IMR-90 (cell line): ENCODE measurements around the gene METRNL. TPM values are rescaled to one million over a fixed set of nuclear protein-coding genes. Genes with fewer than 3 reads are reported as not detected.
A peak's percentile ranks its signal among the peaks of the same experiment; 100 is the strongest.

Experiments used
- ATAC-seq: fragments of 200-7000 bp; cut with Tn5 transposase; 2 replicates; pipeline ENCODE4 v1.9.1; 2020; ENCODE audit warnings: low read depth, mild to moderate bottlenecking, moderate library complexity
- BruUV-seq: library from RNA; stranded (reverse); fragments of 400-500 nt; replicated peaks from 2 replicates; lab custom pipeline; 2021; lab: Mats Ljungman, UMichigan
- CTCF ChIA-PET: fragments of 300-600 bp; formaldehyde crosslinking; extraction: SDS; loops from one replicate; lab custom pipeline; 2021; ENCODE audit warnings: antibody characterized with exemption; lab: Yijun Ruan, JAX
- POLR2A ChIA-PET: fragments of 300-600 bp; sonication (Branson Sonifier 250); formaldehyde crosslinking; loops from one replicate; lab custom pipeline; 2022; ENCODE audit warnings: antibody characterized with exemption; ENCODE audit not compliant: unreplicated experiment; lab: Charles Lee
- DNase-seq: peaks from one replicate; pipeline ENCODE4 v3.0.0; 2013
- H2AFZ ChIP-seq: replicated peaks from 2 replicates; pipeline ENCODE3; 2013; ENCODE audit warnings: low read length, mild to moderate bottlenecking; ENCODE audit not compliant: poor library complexity
- H2AK5ac ChIP-seq: 2 replicates; pipeline ENCODE4 v1.6.1; 2013; ENCODE audit warnings: low read depth, low read length, inconsistent platforms
- H2AK9ac ChIP-seq: replicated peaks from 2 replicates; pipeline ENCODE3; 2013; ENCODE audit warnings: mild to moderate bottlenecking, low read depth, low read length, moderate library complexity; ENCODE audit not compliant: poor library complexity
- H2BK120ac ChIP-seq: 2 replicates; pipeline ENCODE4 v1.6.1; 2013; ENCODE audit warnings: low read depth, low read length, inconsistent platforms
- H2BK15ac ChIP-seq: 3 replicates; pipeline ENCODE4 v1.6.1; 2013; ENCODE audit warnings: low read depth, low read length, inconsistent platforms
- H2BK20ac ChIP-seq: 2 replicates; pipeline ENCODE4 v1.6.1; 2013; ENCODE audit warnings: low read depth, mild to moderate bottlenecking, inconsistent platforms, low read length, moderate library complexity
- H2BK5ac ChIP-seq: 2 replicates; pipeline ENCODE4 v1.6.1; 2013; ENCODE audit warnings: mild to moderate bottlenecking, low read depth, low read length, inconsistent platforms; ENCODE audit not compliant: poor library complexity, severe bottlenecking
- H3K14ac ChIP-seq: replicated peaks from 2 replicates; pipeline ENCODE4 v1.6.1; 2013; ENCODE audit warnings: low read depth, low read length, inconsistent platforms
- H3K18ac ChIP-seq: 2 replicates; pipeline ENCODE4 v1.6.1; 2013; ENCODE audit warnings: low read depth, low read length, control low read depth
- H3K23ac ChIP-seq: 2 replicates; pipeline ENCODE4 v1.6.1; 2013; ENCODE audit warnings: low read depth, low read length, inconsistent platforms
- H3K27ac ChIP-seq: 2 replicates; pipeline ENCODE4 v1.5.1; 2013; ENCODE audit warnings: mild to moderate bottlenecking, control low read depth, low read length; ENCODE audit not compliant: insufficient read depth
- H3K27me3 ChIP-seq: 2 replicates; pipeline ENCODE4 v1.6.1; 2013; ENCODE audit warnings: low read length; ENCODE audit not compliant: control insufficient read depth, insufficient read depth
- H3K36me3 ChIP-seq: 2 replicates; pipeline ENCODE4 v1.6.1; 2013; ENCODE audit warnings: low read length, mixed read lengths; ENCODE audit not compliant: control insufficient read depth, insufficient read depth
- H3K4ac ChIP-seq: 2 replicates; pipeline ENCODE4 v1.6.1; 2013; ENCODE audit warnings: low read depth, low read length, inconsistent platforms
- H3K4me1 ChIP-seq: 2 replicates; pipeline ENCODE4 v1.6.1; 2013; ENCODE audit warnings: low read length, mixed read lengths; ENCODE audit not compliant: control insufficient read depth, insufficient read depth
- H3K4me2 ChIP-seq: 2 replicates; pipeline ENCODE4 v1.6.1; 2013; ENCODE audit warnings: low read depth, mild to moderate bottlenecking, control low read depth, low read length, moderate library complexity
- H3K4me3 ChIP-seq: 2 replicates; pipeline ENCODE4 v1.5.1; 2013; ENCODE audit warnings: low read depth, mild to moderate bottlenecking, control low read depth, low read length, moderate library complexity; ENCODE audit not compliant: insufficient read depth
- H3K56ac ChIP-seq: 2 replicates; pipeline ENCODE4 v1.6.1; 2013; ENCODE audit warnings: low read length, inconsistent platforms; ENCODE audit not compliant: insufficient read depth; ENCODE audit errors: extremely low read depth
- H3K79me1 ChIP-seq, 2 experiments: 2 replicates each; pipeline ENCODE4 v1.6.1; 2013; ENCODE audit warnings: low read length in 2 of 2, inconsistent platforms in 1 of 2, low read depth in 1 of 2
- H3K9ac ChIP-seq: 2 replicates; pipeline ENCODE4 v1.6.1; 2013; ENCODE audit warnings: low read depth, low read length, control low read depth
- H3K9me1 ChIP-seq: 2 replicates; pipeline ENCODE4 v1.6.1; 2013; ENCODE audit warnings: low read length, inconsistent platforms; ENCODE audit not compliant: insufficient read depth
- H3K9me3 ChIP-seq: 2 replicates; pipeline ENCODE4 v1.6.1; 2013; ENCODE audit warnings: low read length; ENCODE audit not compliant: control insufficient read depth, insufficient read depth
- H4K20me1 ChIP-seq: 2 replicates; pipeline ENCODE4 v1.6.1; 2013; ENCODE audit warnings: low read length, inconsistent platforms; ENCODE audit not compliant: insufficient read depth
- H4K5ac ChIP-seq: 2 replicates; pipeline ENCODE4 v1.6.1; 2013; ENCODE audit warnings: mild to moderate bottlenecking, low read depth, low read length, control low read depth
- H4K8ac ChIP-seq, 2 experiments: 2 replicates each; pipeline ENCODE4 v1.6.1; 2013; ENCODE audit warnings: low read depth in 2 of 2, low read length in 2 of 2, control low read depth in 1 of 2, inconsistent platforms in 1 of 2
- H4K91ac ChIP-seq: 2 replicates; pipeline ENCODE4 v1.6.1; 2013; ENCODE audit warnings: low read depth, low read length, inconsistent platforms; ENCODE audit not compliant: insufficient read depth
- CEBPB ChIP-seq: IDR thresholded peaks from 2 replicates; pipeline ENCODE4 v1.6.1; 2012; ENCODE audit warnings: low read depth, low read length, improper control_type of control experiment
- CHD1 ChIP-seq: IDR thresholded peaks from 2 replicates; pipeline ENCODE4 v1.6.1; 2012; ENCODE audit warnings: low read depth, low read length, improper control_type of control experiment
- FOS ChIP-seq: fragments of 150-350 bp; IDR thresholded peaks from 2 replicates; pipeline ENCODE4 v1.6.1; 2016; ENCODE audit warnings: low read depth, low read length
- MAFK ChIP-seq: IDR thresholded peaks from 2 replicates; pipeline ENCODE4 v1.6.1; 2012; ENCODE audit warnings: low read depth, low read length, improper control_type of control experiment
- NFE2L2 ChIP-seq: fragments of 150-350 bp; IDR thresholded peaks from 2 replicates; pipeline ENCODE4 v1.6.1; 2016; ENCODE audit warnings: low read depth, mild to moderate bottlenecking, low read length
- POLR2A ChIP-seq: IDR thresholded peaks from 2 replicates; pipeline ENCODE4 v1.6.1; 2012; ENCODE audit warnings: mild to moderate bottlenecking, low read depth, low read length
- RCOR1 ChIP-seq: IDR thresholded peaks from 2 replicates; pipeline ENCODE4 v1.6.1; 2012; ENCODE audit warnings: mild to moderate bottlenecking, low read length, improper control_type of control experiment; ENCODE audit not compliant: insufficient replicate concordance
- RFX5 ChIP-seq: IDR thresholded peaks from 2 replicates; pipeline ENCODE4 v1.8.0; 2012; ENCODE audit warnings: low read depth, mild to moderate bottlenecking, low read length, moderate library complexity
- SMC3 ChIP-seq: fragments of 150-350 bp; IDR thresholded peaks from 2 replicates; pipeline ENCODE4 v1.6.1; 2016; ENCODE audit warnings: low read depth, mild to moderate bottlenecking, antibody characterized with exemption, low read length, moderate library complexity
- WGBS, 2 experiments: methylation state at CpG; one replicate each; pipeline versions ENCODE4 v1.1.5 to v1.1.7; 2013; ENCODE audit warnings: missing lambda C conversion rate in 2 of 2; ENCODE audit not compliant: insufficient read length in 1 of 2; ENCODE audit errors: extremely low coverage in 2 of 2; 5-methylcytosine and 5-hydroxymethylcytosine counted together
- dilution Hi-C: fragments of 300-500 bp; cut with HindIII; formaldehyde crosslinking; loops from one replicate; pipeline ENCODE4 v1.14.3; 2018; ENCODE audit warnings: low sequenced_read_pairs; ENCODE audit not compliant: unreplicated experiment
- in situ Hi-C: fragments of 300-500 bp; cut with MboI; formaldehyde crosslinking; loops from 3 replicates; pipeline ENCODE4 v1.14.3; 2019; ENCODE audit warnings: low sequenced_read_pairs, inconsistent platforms, mixed read lengths
- intact Hi-C: fragments of 100-400 bp; cut with micrococcal nuclease; formaldehyde crosslinking; loops from 2 replicates; pipeline ENCODE4 v1.10.0; 2022
- polyA plus RNA-seq, 3 experiments: library from polyadenylated mRNA; depleted of rRNA; stranded (reverse); fragments of >200 nt; gene quantifications; 2 replicates each; pipeline ENCODE4 v1.2.3, GENCODE V29; 2012; ENCODE audit warnings: low replicate concordance in 1 of 3
- total RNA-seq: library from RNA; depleted of rRNA; stranded (reverse); fragments of >200 nt; gene quantifications from 2 replicates; pipeline ENCODE4 v1.2.3, GENCODE V29; 2012
- TF ChIP-seq, protein P1 (sequence below): fragments of 150-350 bp; IDR thresholded peaks from 2 replicates; pipeline ENCODE4 v1.6.1; 2017; ENCODE audit warnings: mild to moderate bottlenecking, antibody characterized with exemption, low read length, low read depth

METRNL gene
- total and polyA plus RNA-seq, 2 of the 4 experiments (the other 2 are of a cell fraction): 17.9 to 48.2 TPM

DNA sequence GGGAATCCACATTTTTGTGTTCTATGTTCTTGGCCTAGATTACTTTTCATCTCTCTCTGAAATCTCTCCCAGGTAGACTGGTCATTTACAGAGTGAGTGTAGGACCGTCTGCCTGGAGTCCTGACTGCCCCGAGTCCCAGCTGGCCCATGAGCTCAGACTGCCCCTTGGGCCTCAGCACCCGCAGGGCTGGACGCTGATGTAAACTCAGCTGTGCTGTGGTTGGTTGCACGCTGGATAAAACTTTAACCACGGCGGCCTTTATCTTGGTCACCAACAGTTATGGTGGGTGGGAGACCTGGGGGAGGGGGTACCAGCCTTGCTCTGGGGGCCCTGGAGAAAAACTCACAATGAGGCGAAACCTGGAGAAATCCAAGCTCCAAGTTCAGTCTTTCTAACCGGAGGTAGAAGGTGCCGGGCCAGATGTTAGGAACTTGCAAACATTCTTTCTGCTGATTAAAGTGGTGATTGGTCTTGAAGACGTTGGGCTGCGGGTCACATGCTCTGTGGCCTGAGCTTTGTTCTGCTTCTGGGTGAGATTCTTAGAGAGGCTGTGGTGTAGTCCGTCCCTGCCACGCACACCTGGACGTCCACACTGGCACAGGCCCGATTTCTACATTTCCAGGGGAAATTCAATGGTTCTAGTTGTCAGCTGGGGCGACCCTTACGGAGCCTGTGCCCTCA lies 6.9 kb downstream of the METRNL start:
- Histone ChIP-seq H2BK5ac (peak overlapping the region; percentile 99), H4K5ac (peak overlapping the region; percentile 4; the same call in 1 of the 2 replicates), H2AFZ (no peak overlapping the region), H3K4me1 (peaks cover 52% of the 10 kb centered on the region), H3K79me1 (peaks cover 4 to 89% of the 10 kb centered on the region in 2 experiments; a peak in 2 of 4 replicates), H3K56ac (no peak overlapping the region), H3K4me2 (peak overlapping the region; percentile 2; the same call in 1 of the 2 replicates), H3K9me1 (peaks cover 45% of the 10 kb centered on the region), H2BK15ac (no peak overlapping the region), H3K9ac (no peak overlapping the region), H3K27me3 (no peaks in the 10 kb centered on the region), H3K23ac (peak overlapping the region; percentile 31; the same call in 1 of the 2 replicates), H3K4ac (peak overlapping the region; percentile 61), H4K91ac (no peak overlapping the region), H2AK9ac (no peak overlapping the region), H3K36me3 (peaks cover 50% of the 10 kb centered on the region; the same call in 1 of the 2 replicates), H3K4me3 (no peak overlapping the region), H2BK20ac (no peak overlapping the region; the same call in 1 of the 2 replicates), H3K9me3 (no peaks in the 10 kb centered on the region), H2BK120ac (no peak overlapping the region), H3K14ac (0 out of 2 replicates have a peak overlapping the region, but pooled peaks have one; percentile 7), H3K18ac (no peak overlapping the region), H2AK5ac (peak overlapping the region; percentile 56), H4K8ac (0 out of 4 replicates have a peak overlapping the region, but pooled peaks of 1 of the 2 experiments have one; percentile 4), H4K20me1 (peaks cover 96% of the 10 kb centered on the region), H3K27ac (peak overlapping the region; percentile 33)
- dilution Hi-C loops: no loop called here
- in situ Hi-C loops: no loop called here
- peak; percentile 67 for DNase-seq
- ChIA-PET CTCF (no interaction called here), POLR2A (no interaction called here)
- no TSS peak for BruUV-seq
- no peak for ATAC-seq
- intact Hi-C loops: no loop called here
- TF ChIP-seq RCOR1 (no peak), SMC3 (no peak), MAFK (no peak), POLR2A (no peak), NFE2L2 (no peak), CEBPB (no peak), FOS (no peak), CHD1 (no peak), RFX5 (no peak)
- TF ChIP-seq, protein P1, sequence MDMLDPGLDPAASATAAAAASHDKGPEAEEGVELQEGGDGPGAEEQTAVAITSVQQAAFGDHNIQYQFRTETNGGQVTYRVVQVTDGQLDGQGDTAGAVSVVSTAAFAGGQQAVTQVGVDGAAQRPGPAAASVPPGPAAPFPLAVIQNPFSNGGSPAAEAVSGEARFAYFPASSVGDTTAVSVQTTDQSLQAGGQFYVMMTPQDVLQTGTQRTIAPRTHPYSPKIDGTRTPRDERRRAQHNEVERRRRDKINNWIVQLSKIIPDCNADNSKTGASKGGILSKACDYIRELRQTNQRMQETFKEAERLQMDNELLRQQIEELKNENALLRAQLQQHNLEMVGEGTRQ: no peak; the same call in 1 of the 2 replicates
- 88% methylated on average over 5 of the region's 18 CpGs; no CpG with 5 or more reads in 1 of the 2 experiments for WGBS, 2 experiments
